ENCODE data around the gene THEMIS.
A peak's percentile ranks its signal among the peaks of the same experiment; 100 is the strongest.
"Not testable (repeated sequence)": the region's sequence is repeated elsewhere in the genome, so short reads cannot be mapped to it uniquely, and the experiment has no call there.

The THEMIS gene

GRCh38 chr6:127893541-127893940 is 7.3 kb downstream of the THEMIS start:
- H3K4me3 ChIP-seq (ENCODE audit: low read length), result no peak overlapping the region
- TF ChIP-seq CTCF (conservative IDR thresholded peaks at IDR 0.05; ENCODE audit: low read depth, low read length), result no peak
- no peak for DNase-seq (ENCODE audit: low read depth)

GRCh38 chr6:127891731-127892326 is 9.0 kb downstream of the THEMIS start:
- no peak overlapping the region for H3K4me3 ChIP-seq (ENCODE audit: low read length)
- TF ChIP-seq CTCF (conservative IDR thresholded peaks at IDR 0.05; ENCODE audit: low read depth, low read length), result no peak

GRCh38 chr6:127886603-127887002 is 14.3 kb downstream of the THEMIS start:
- H3K4me3 ChIP-seq (ENCODE audit: low read length), result no peak overlapping the region
- no peak for TF ChIP-seq CTCF (conservative IDR thresholded peaks at IDR 0.05; ENCODE audit: low read depth, low read length)
- no peak for DNase-seq (ENCODE audit: low read depth)

More at GRCh38 chr6:127891731-127892326, 9.0 kb downstream of the THEMIS start:
- no peak for DNase-seq (ENCODE audit: low read depth)

- TF ChIP-seq CTCF (conservative IDR thresholded peaks at IDR 0.05; ENCODE audit: low read depth, low read length), result no peak
- no peak for DNase-seq (ENCODE audit: low read depth)
- H3K4me3 ChIP-seq (ENCODE audit: low read length), result no peak overlapping the region
These were observed 16.7 kb downstream of the THEMIS start for GRCh38 chr6:127884134-127884533.

- DNase-seq (ENCODE audit: low read depth); H3K4me3 ChIP-seq (ENCODE audit: low read length): not testable (repeated sequence)
These were observed 18.9 kb downstream of the THEMIS start for GRCh38 chr6:127881949-127882348.

GRCh38 chr6:127880429-127880828 is 20.4 kb downstream of the THEMIS start:
- no peak for DNase-seq (ENCODE audit: low read depth)
- no peak overlapping the region for H3K4me3 ChIP-seq (ENCODE audit: low read length)
- TF ChIP-seq CTCF (conservative IDR thresholded peaks at IDR 0.05; ENCODE audit: low read depth, low read length), result no peak

- DNase-seq (ENCODE audit: low read depth), result no peak
- peak overlapping the region; percentile 16 for H3K4me3 ChIP-seq (ENCODE audit: low read length)
- TF ChIP-seq CTCF (conservative IDR thresholded peaks at IDR 0.05; ENCODE audit: low read depth, low read length), result no peak
These were observed 21.2 kb downstream of the THEMIS start for GRCh38 chr6:127879685-127880084.

All from retinal pigment epithelial cell (primary cell).